IPS-NIHi7 (cell line): ENCODE measurements around the gene SEC23A.
"Not testable (repeated sequence)": the region's sequence is repeated elsewhere in the genome, so short reads cannot be mapped to it uniquely, and the experiment has no call there.

ENCODE experiments used
- DNase-seq: peaks from one replicate; pipeline ENCODE4 v3.0.0; 2012; ENCODE audit warnings: mixed read lengths; ENCODE audit errors: extremely low spot score

SEC23A gene

GRCh38 chr14:39030209-39030608, 72.8 kb downstream of the SEC23A start:
- DNase-seq: no peak

- no peak for DNase-seq
Observed at GRCh38 chr14:39029789-39030188, 73.2 kb downstream of the SEC23A start.

GRCh38 chr14:39028620-39029019, 74.4 kb downstream of the SEC23A start:
- DNase-seq: no peak

GRCh38 chr14:39025810-39026627, 77.0 kb downstream of the SEC23A start:
- no peak for DNase-seq

- DNase-seq: no peak
Observed at GRCh38 chr14:39025250-39025809, 77.7 kb downstream of the SEC23A start.

GRCh38 chr14:39023939-39024871, 78.8 kb downstream of the SEC23A start:
- no peak for DNase-seq

GRCh38 chr14:39017096-39018016, 85.7 kb downstream of the SEC23A start:
- not testable (repeated sequence) for DNase-seq

GRCh38 chr14:39016733-39017095, 86.3 kb downstream of the SEC23A start:
- DNase-seq: no peak

- no peak for DNase-seq
Observed at GRCh38 chr14:39015964-39016577, 87.0 kb downstream of the SEC23A start.

- peak; percentile 45 for DNase-seq
Observed at GRCh38 chr14:39015360-39015961, 87.6 kb downstream of the SEC23A start.

GRCh38 chr14:39014460-39014859, 88.6 kb downstream of the SEC23A start:
- DNase-seq: no peak

- not testable (repeated sequence) for DNase-seq
Observed at GRCh38 chr14:39008965-39009364, 94.1 kb downstream of the SEC23A start.

GRCh38 chr14:39006721-39007410, 96.2 kb downstream of the SEC23A start:
- DNase-seq: no peak

GRCh38 chr14:39005044-39005880, 97.8 kb downstream of the SEC23A start:
- no peak for DNase-seq

- no peak for DNase-seq
Observed at GRCh38 chr14:38999949-39000348, 103.1 kb downstream of the SEC23A start.

- no peak for DNase-seq
Observed at GRCh38 chr14:38994731-38995130, 108.3 kb downstream of the SEC23A start.

- DNase-seq: no peak
Observed at GRCh38 chr14:38993981-38994380, 109.1 kb downstream of the SEC23A start.

GRCh38 chr14:38992067-38992844, 110.8 kb downstream of the SEC23A start:
- DNase-seq: no peak
